GM18907 (cell line): ENCODE data around the gene NRXN3.

ENCODE experiments used
- ATAC-seq: cut with Tn5 transposase; IDR thresholded peaks from one replicate; pipeline ENCODE4 v1.9.1; 2021; ENCODE audit warnings: mild to moderate bottlenecking, moderate library complexity; ENCODE audit not compliant: unreplicated experiment

Gene NRXN3

GRCh38 chr14:79639613-79640012, 1469.4 kb downstream of the NRXN3 start:
- ATAC-seq, result no peak

- ATAC-seq, result no peak
These were observed 1471.2 kb downstream of the NRXN3 start for GRCh38 chr14:79641371-79641770.

GRCh38 chr14:79643132-79643531, 1473.0 kb downstream of the NRXN3 start:
- no peak for ATAC-seq

- ATAC-seq, result no peak
These were observed 1475.7 kb downstream of the NRXN3 start for GRCh38 chr14:79645753-79646362.

GRCh38 chr14:79649856-79650255, 1479.7 kb downstream of the NRXN3 start:
- ATAC-seq, result no peak

GRCh38 chr14:79652513-79653307, 1482.5 kb downstream of the NRXN3 start:
- ATAC-seq, result no peak

GRCh38 chr14:79656056-79656455, 1485.9 kb downstream of the NRXN3 start:
- no peak for ATAC-seq

GRCh38 chr14:79656496-79656895, 1486.3 kb downstream of the NRXN3 start:
- no peak for ATAC-seq

- ATAC-seq, result no peak
These were observed 1488.0 kb downstream of the NRXN3 start for GRCh38 chr14:79658221-79658620.

GRCh38 chr14:79658769-79659168, 1488.6 kb downstream of the NRXN3 start:
- no peak for ATAC-seq

- no peak for ATAC-seq
These were observed 1490.1 kb downstream of the NRXN3 start for GRCh38 chr14:79660053-79660939.

GRCh38 chr14:79661752-79662151, 1491.6 kb downstream of the NRXN3 start:
- ATAC-seq, result no peak

- ATAC-seq, result no peak
These were observed 1493.3 kb downstream of the NRXN3 start for GRCh38 chr14:79663453-79663852.

- ATAC-seq, result no peak
These were observed 1495.4 kb downstream of the NRXN3 start for GRCh38 chr14:79665556-79665955.

- no peak for ATAC-seq
These were observed 1498.8 kb downstream of the NRXN3 start for GRCh38 chr14:79668951-79669350.

- ATAC-seq, result no peak
These were observed 1500.6 kb downstream of the NRXN3 start for GRCh38 chr14:79670811-79671210.

GRCh38 chr14:79680087-79680486, 1509.9 kb downstream of the NRXN3 start:
- ATAC-seq, result no peak

GRCh38 chr14:79686196-79686595, 1516.0 kb downstream of the NRXN3 start:
- no peak for ATAC-seq

- ATAC-seq, result no peak
These were observed 1520.8 kb downstream of the NRXN3 start for GRCh38 chr14:79690960-79691359.

- ATAC-seq, result no peak
These were observed 1523.8 kb downstream of the NRXN3 start for GRCh38 chr14:79693935-79694334.

GRCh38 chr14:79695307-79695706, 1525.1 kb downstream of the NRXN3 start:
- ATAC-seq, result no peak
